Endothelial cell of umbilical vein (primary cell): ENCODE measurements around the gene PEX7. TPM values are rescaled to one million over a fixed set of nuclear protein-coding genes. Genes with fewer than 3 reads are reported as not detected.

Source experiments
- BruUV-seq: library from RNA; stranded (reverse); fragments of 400-500 nt; replicated peaks from 2 replicates; lab custom pipeline; 2021; lab: Mats Ljungman, UMichigan
- CTCF ChIA-PET: fragments of 300-600, 350-600 bp; sonication (Branson Sonifier 250); formaldehyde crosslinking; loops from one replicate; lab custom pipeline; 2021; ENCODE audit warnings: antibody characterized with exemption, inconsistent platforms; lab: Charles Lee
- POLR2A ChIA-PET: fragments of 300-600, 350-600 bp; sonication (Branson Sonifier 250); formaldehyde crosslinking; loops from one replicate; lab custom pipeline; 2021; ENCODE audit warnings: antibody characterized with exemption, inconsistent platforms; lab: Charles Lee
- DNase-seq: peaks from one replicate; pipeline ENCODE4 v3.0.0-alpha.2; 2011; ENCODE audit warnings: low read depth, low spot score
- FAIRE-seq: peaks from 2 replicates; lab custom pipeline; 2011; peaks lifted over from hg19 to GRCh38; lab: Jason Lieb, UNC
- H2AFZ ChIP-seq: 2 replicates; pipeline ENCODE4 v1.6.0; 2012; ENCODE audit warnings: low read depth, low read length, control low read depth, inconsistent platforms
- H3K27ac ChIP-seq: 2 replicates; pipeline ENCODE4 v1.5.1; 2011; ENCODE audit warnings: low read depth, mild to moderate bottlenecking, control low read depth, low read length, moderate library complexity; ENCODE audit not compliant: insufficient read depth
- H3K27me3 ChIP-seq, 2 experiments: 2 replicates each; pipeline versions ENCODE4 v1.6.0 to v1.6.1; 2011; ENCODE audit warnings: low read length in 2 of 2, mixed read lengths in 1 of 2; ENCODE audit not compliant: control insufficient read depth in 2 of 2, insufficient read depth in 2 of 2
- H3K36me3 ChIP-seq, 2 experiments: 2 replicates in 1 of 2; 3 replicates in 1 of 2; pipeline ENCODE4 v1.5.1; 2011; ENCODE audit warnings: low read length in 2 of 2, mild to moderate bottlenecking in 1 of 2, moderate library complexity in 1 of 2; ENCODE audit not compliant: control insufficient read depth in 2 of 2, insufficient read depth in 2 of 2; ENCODE audit errors: extremely low read depth in 1 of 2
- H3K4me1 ChIP-seq: 3 replicates; pipeline ENCODE4 v1.5.1; 2011; ENCODE audit warnings: mild to moderate bottlenecking, low read length; ENCODE audit not compliant: control insufficient read depth, insufficient read depth; ENCODE audit errors: extremely low read depth
- H3K4me2 ChIP-seq: 2 replicates; pipeline ENCODE4 v1.6.1; 2011; ENCODE audit warnings: low read length, control low read depth, mixed read lengths; ENCODE audit not compliant: insufficient read depth
- H3K4me3 ChIP-seq, 3 experiments: fragments of 200-600 bp in 1 of 3; sonication (generic), shearing (Covaris generic) in 1 of 3; replicated peaks in 1 of 3; 2 replicates each; pipeline ENCODE4 v1.5.1; 2011 to 2016; ENCODE audit warnings: control low read depth in 3 of 3, low read length in 3 of 3, mild to moderate bottlenecking in 2 of 3, inconsistent platforms in 1 of 3, low read depth in 1 of 3, moderate library complexity in 1 of 3; ENCODE audit not compliant: insufficient read depth in 1 of 3
- H3K79me2 ChIP-seq: 2 replicates; pipeline ENCODE4 v1.6.0; 2012; ENCODE audit warnings: low read length, inconsistent platforms; ENCODE audit not compliant: control insufficient read depth, insufficient read depth
- H3K9ac ChIP-seq: replicated peaks from 2 replicates; pipeline ENCODE3; 2011; ENCODE audit warnings: low read length, control low read depth; ENCODE audit not compliant: insufficient read depth; ENCODE audit errors: extremely low read depth
- H3K9me1 ChIP-seq: replicated peaks from 3 replicates; pipeline ENCODE4 v1.6.0; 2011; ENCODE audit warnings: mild to moderate bottlenecking, low read length; ENCODE audit not compliant: control insufficient read depth, insufficient read depth; ENCODE audit errors: extremely low read depth
- H3K9me3 ChIP-seq: replicated peaks from 2 replicates; pipeline ENCODE4 v1.5.1; 2012; ENCODE audit warnings: low read length, inconsistent platforms; ENCODE audit not compliant: control insufficient read depth, insufficient read depth
- H4K20me1 ChIP-seq: replicated peaks from 2 replicates; pipeline ENCODE3; 2011; ENCODE audit warnings: mild to moderate bottlenecking, low read length; ENCODE audit not compliant: control insufficient read depth, insufficient read depth; ENCODE audit errors: extremely low read depth
- EZH2 ChIP-seq: IDR thresholded peaks from 2 replicates; pipeline ENCODE4 v1.6.1; 2012; ENCODE audit warnings: borderline replicate concordance, low read depth, mild to moderate bottlenecking, moderate library complexity, low read length, inconsistent platforms; ENCODE audit not compliant: severe bottlenecking
- FOS ChIP-seq: IDR thresholded peaks from 2 replicates; pipeline ENCODE4 v1.6.1; 2011; ENCODE audit warnings: mild to moderate bottlenecking, low read length, moderate library complexity, borderline replicate concordance; ENCODE audit not compliant: insufficient read depth
- GATA2 ChIP-seq: IDR thresholded peaks from 2 replicates; pipeline ENCODE4 v1.7.0; 2011; ENCODE audit warnings: low read depth, mild to moderate bottlenecking, moderate library complexity, mixed read lengths, low read length; ENCODE audit not compliant: insufficient read length, insufficient read depth
- JUN ChIP-seq: IDR thresholded peaks from 2 replicates; pipeline ENCODE4 v1.6.1; 2011; ENCODE audit warnings: borderline replicate concordance, low read depth; ENCODE audit not compliant: insufficient read length, insufficient read depth
- MAX ChIP-seq: IDR thresholded peaks from 2 replicates; pipeline ENCODE4 v1.6.1; 2011; ENCODE audit not compliant: insufficient read depth, insufficient read length
- MYC ChIP-seq: IDR thresholded peaks from one replicate; pipeline ENCODE4 v1.6.1; 2011; ENCODE audit warnings: mild to moderate bottlenecking, low read depth, low read length
- POLR2A ChIP-seq: IDR thresholded peaks from 2 replicates; pipeline ENCODE4 v1.6.1; 2012; ENCODE audit warnings: low read depth, mild to moderate bottlenecking, control low read depth, low read length
- POLR2AphosphoS5 ChIP-seq: IDR thresholded peaks from 2 replicates; pipeline ENCODE4 v1.6.1; 2012; ENCODE audit warnings: low read depth, mild to moderate bottlenecking, control low read depth, low read length, moderate library complexity; ENCODE audit not compliant: insufficient read depth
- dilution Hi-C: fragments of 300-500 bp; cut with MboI; formaldehyde crosslinking; loops from one replicate; pipeline ENCODE4 v1.15.0; 2019; ENCODE audit warnings: low sequenced_read_pairs; ENCODE audit not compliant: extremely low pct_ligation_motif_present
- intact Hi-C: fragments of 100-400 bp; cut with micrococcal nuclease; formaldehyde crosslinking; loops from one replicate; pipeline ENCODE4 v1.10.0; 2022
- polyA plus RNA-seq, 4 experiments: library from polyadenylated mRNA; depleted of rRNA in 3 of 4; stranded (reverse) in 3 of 4; unstranded in 1 of 4; fragments of >200 nt; gene quantifications; 2 replicates each; pipeline versions ENCODE4 v1.2.1 to v1.2.3, GENCODE V29; 2011 to 2012; ENCODE audit warnings: missing spikeins in 1 of 4
- total RNA-seq: library from RNA; stranded (reverse); gene quantifications from 2 replicates; pipeline ENCODE4 v1.2.3, GENCODE V29; 2021
- TF ChIP-seq, protein P1 (sequence below), 2 donors: IDR thresholded peaks; 1 replicate in 1 of 2; 2 replicates in 1 of 2; pipeline ENCODE4 v1.5.1; 2011; ENCODE audit warnings: low read length in 2 of 2, mild to moderate bottlenecking in 2 of 2, moderate library complexity in 2 of 2, control low read depth in 1 of 2, inconsistent platforms in 1 of 2, low read depth in 1 of 2; ENCODE audit not compliant: insufficient read depth in 1 of 2; ENCODE audit errors: extremely low read depth in 1 of 2

Gene PEX7
- total and polyA plus RNA-seq, 2 donors (not counting 3 experiments of a cell fraction or from before 2014, with no cell fraction given), result 3.7 to 5.7 TPM

DNA sequence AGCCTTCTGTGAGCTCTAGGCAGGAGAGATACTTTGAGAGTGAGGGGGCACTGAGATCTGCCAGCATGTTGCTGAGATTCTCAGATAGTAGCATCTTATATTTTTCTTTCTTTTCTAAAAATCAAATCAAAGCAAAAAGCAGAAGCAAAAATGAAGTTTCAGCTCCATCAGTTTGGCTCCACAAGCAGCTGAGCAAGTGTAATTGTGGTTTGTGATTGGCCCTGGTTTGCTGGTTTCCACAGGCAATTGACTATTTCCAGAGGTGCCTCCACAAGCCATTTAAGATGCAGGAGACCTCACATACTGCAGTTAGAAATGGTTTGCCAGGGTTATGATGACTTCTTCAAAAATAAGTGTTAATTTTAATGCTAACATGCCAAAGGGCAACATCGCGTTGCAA is 104.0 kb downstream of the PEX7 start:
- Histone ChIP-seq H3K9me3 (no peaks in the 10 kb centered on the region), H3K4me1 (peaks cover 12% of the 10 kb centered on the region), H3K9me1 (no peaks in the 10 kb centered on the region), H4K20me1 (no peaks in the 10 kb centered on the region), H2AFZ (no peak overlapping the region), H3K27ac (no peak overlapping the region), H3K36me3 (no peaks in the 10 kb centered on the region), H3K4me3 (no peak overlapping the region), H3K79me2 (no peaks in the 10 kb centered on the region), H3K27me3 (peaks cover 21 to 40% of the 10 kb centered on the region in 2 experiments), H3K4me2 (no peak overlapping the region), H3K9ac (no peak overlapping the region)
- dilution Hi-C loops (no loop called here), intact Hi-C loops (loop anchor here (10.0 kb wide), 3 partner anchors 102 to 372 kb away; partner anchors contain the start of genes MAP7 and PEX7)
- POLR2A ChIA-PET, result no interaction called here
- CTCF ChIA-PET, result interaction anchor here (1.2 to 3.1 kb wide), 4 partner anchors 10 to 282 kb away, joined by 3 to 13 read pairs (median 8); partner anchors contain the start of genes MAP3K5 and PEX7
- DNase-seq, result no peak
- TF ChIP-seq MYC (no peak), EZH2 (no peak), JUN (no peak), POLR2AphosphoS5 (no peak), POLR2A (no peak), MAX (no peak), GATA2 (no peak), FOS (no peak)
- TF ChIP-seq, protein P1, sequence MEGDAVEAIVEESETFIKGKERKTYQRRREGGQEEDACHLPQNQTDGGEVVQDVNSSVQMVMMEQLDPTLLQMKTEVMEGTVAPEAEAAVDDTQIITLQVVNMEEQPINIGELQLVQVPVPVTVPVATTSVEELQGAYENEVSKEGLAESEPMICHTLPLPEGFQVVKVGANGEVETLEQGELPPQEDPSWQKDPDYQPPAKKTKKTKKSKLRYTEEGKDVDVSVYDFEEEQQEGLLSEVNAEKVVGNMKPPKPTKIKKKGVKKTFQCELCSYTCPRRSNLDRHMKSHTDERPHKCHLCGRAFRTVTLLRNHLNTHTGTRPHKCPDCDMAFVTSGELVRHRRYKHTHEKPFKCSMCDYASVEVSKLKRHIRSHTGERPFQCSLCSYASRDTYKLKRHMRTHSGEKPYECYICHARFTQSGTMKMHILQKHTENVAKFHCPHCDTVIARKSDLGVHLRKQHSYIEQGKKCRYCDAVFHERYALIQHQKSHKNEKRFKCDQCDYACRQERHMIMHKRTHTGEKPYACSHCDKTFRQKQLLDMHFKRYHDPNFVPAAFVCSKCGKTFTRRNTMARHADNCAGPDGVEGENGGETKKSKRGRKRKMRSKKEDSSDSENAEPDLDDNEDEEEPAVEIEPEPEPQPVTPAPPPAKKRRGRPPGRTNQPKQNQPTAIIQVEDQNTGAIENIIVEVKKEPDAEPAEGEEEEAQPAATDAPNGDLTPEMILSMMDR (IDR thresholded peaks at IDR 0.05; ENCODE audit: extremely low read depth in 1 of 2, insufficient read depth in 1 of 2, low read depth in 1 of 2, low read length in 2 of 2), result no peak
- no TSS peak for BruUV-seq
- FAIRE-seq, result no peak
